GM10248 (cell line): ENCODE data around the gene PEAK1.

Experiments used
- CTCF ChIA-PET: fragments of 300-600 bp; sonication (Branson Sonifier 250); formaldehyde crosslinking; extraction: SDS; loops from one replicate; lab custom pipeline; 2021; ENCODE audit warnings: antibody characterized with exemption; lab: Yijun Ruan, JAX
- POLR2A ChIA-PET: fragments of 350-650 bp; sonication (Branson Sonifier 250); formaldehyde crosslinking; extraction: SDS; loops from one replicate; lab custom pipeline; 2020; ENCODE audit warnings: antibody characterized with exemption; lab: Yijun Ruan, JAX
- DNase-seq: peaks from one replicate; pipeline ENCODE4 v3.0.0; 2012; ENCODE audit errors: extremely low spot score
- CTCF ChIP-seq: IDR thresholded peaks from 2 replicates; pipeline ENCODE4 v1.5.1; 2012; ENCODE audit warnings: mild to moderate bottlenecking, low read depth; ENCODE audit errors: extremely low read depth, missing control alignments, control extremely low read depth

The PEAK1 gene

GRCh38 chr15:77371850-77372563, 47.9 kb downstream of the PEAK1 start:
- no peak for TF ChIP-seq CTCF
- ChIA-PET CTCF (interaction anchor here (1.2 kb wide), 1 partner anchor 14 kb away, joined by 3 read pairs; no protein-coding TSS in a partner anchor), POLR2A (no interaction called here)
- peak; percentile 26 for DNase-seq

GRCh38 chr15:77370580-77370979, 49.3 kb downstream of the PEAK1 start:
- ChIA-PET POLR2A (no interaction called here), CTCF (interaction anchor here (1.2 kb wide), 1 partner anchor 9 kb away, joined by 3 read pairs; no protein-coding TSS in a partner anchor)
- TF ChIP-seq CTCF = no peak
- DNase-seq = no peak

GRCh38 chr15:77369168-77369567, 50.7 kb downstream of the PEAK1 start:
- TF ChIP-seq CTCF = no peak
- DNase-seq = no peak
- ChIA-PET CTCF (no interaction called here), POLR2A (no interaction called here)

GRCh38 chr15:77367631-77368030, 52.3 kb downstream of the PEAK1 start:
- no peak for DNase-seq
- no peak for TF ChIP-seq CTCF
- POLR2A ChIA-PET = no interaction called here
- CTCF ChIA-PET = interaction anchor here (1.0 to 1.2 kb wide), 2 partner anchors 18 to 23 kb away, joined by 3 read pairs; no protein-coding TSS in a partner anchor

- POLR2A ChIA-PET = no interaction called here
- CTCF ChIA-PET = no interaction called here
- DNase-seq = no peak
- no peak for TF ChIP-seq CTCF
Measured at GRCh38 chr15:77361456-77361855, 58.4 kb downstream of the PEAK1 start.

GRCh38 chr15:77358545-77359240, 61.2 kb downstream of the PEAK1 start:
- no peak for TF ChIP-seq CTCF
- CTCF ChIA-PET = no interaction called here
- POLR2A ChIA-PET = no interaction called here
- DNase-seq = no peak
